Testis (tissue), 3 donors: ENCODE results near the gene HAPLN3. TPM values are rescaled to one million over a fixed set of nuclear protein-coding genes. Genes with fewer than 3 reads are reported as not detected.

Experiments used
- DNase-seq: peaks from one replicate; pipeline ENCODE4 v3.0.0-alpha.2; 2019
- H3K27ac ChIP-seq, 2 donors: fragments of 200-600 bp; sonication (generic); one replicate each; pipeline ENCODE4 v1.5.1; 2019
- H3K27me3 ChIP-seq: fragments of 200-600 bp; sonication (generic); one replicate; pipeline ENCODE4 v1.5.1; 2019
- H3K36me3 ChIP-seq: fragments of 200-600 bp; sonication (generic); one replicate; pipeline ENCODE4 v1.5.1; 2017; ENCODE audit warnings: low read depth; ENCODE audit errors: missing control alignments
- H3K4me1 ChIP-seq: fragments of 200-600 bp; sonication (generic); one replicate; pipeline ENCODE4 v1.5.1; 2019
- H3K4me3 ChIP-seq, 2 donors: fragments of 200-600 bp; sonication (generic); one replicate each; pipeline ENCODE4 v1.5.1; 2017 to 2019
- H3K9me3 ChIP-seq: fragments of 200-600 bp; sonication (generic); one replicate; pipeline ENCODE4 v1.5.1; 2017
- CTCF ChIP-seq, 3 experiments: fragments of 450-650 bp in 2 of 3; fragments of 200-600 bp in 1 of 3; sonication (generic) in 1 of 3; IDR thresholded peaks; one replicate each; pipeline ENCODE4 v1.5.1; 2016 to 2019; ENCODE audit warnings: antibody characterized with exemption in 3 of 3, mild to moderate bottlenecking in 2 of 3, moderate library complexity in 1 of 3
- POLR2A ChIP-seq: fragments of 450-650 bp; IDR thresholded peaks from one replicate; pipeline ENCODE4 v1.6.1; 2017; ENCODE audit warnings: antibody characterized with exemption, mild to moderate bottlenecking, moderate library complexity
- WGBS, 2 donors: methylation state at CpG; one replicate each; pipeline ENCODE4 v1.1.5; 2018; 5-methylcytosine and 5-hydroxymethylcytosine counted together
- intact Hi-C: fragments of 100-400 bp; cut with DNase I; formaldehyde crosslinking; loops from one replicate; pipeline ENCODE4 v1.15.1; 2023; ENCODE audit warnings: low total_unique reads
- polyA plus RNA-seq: library from polyadenylated mRNA; stranded (reverse); fragments of 350-450 nt; fragmentation: Illumina TruSeq; extraction: RNeasy Lipid Tissue Mini Kit (QIAGEN cat#74804); gene quantifications from one replicate; pipeline ENCODE4 v1.2.3, GENCODE V29; 2014; ENCODE audit warnings: low read depth, low replicate concordance; ENCODE audit not compliant: insufficient read depth
- total RNA-seq, 2 donors: library from RNA; depleted of rRNA; stranded (reverse); fragments of >200 nt; gene quantifications; one replicate each; pipeline ENCODE4 v1.2.3, GENCODE V29; 2016

Gene HAPLN3
- total and polyA plus RNA-seq, 3 donors from 2014 or later = 4.8 to 5.6 (median 5.0) TPM

GRCh38 chr15:88843334-88843733 is 52.0 kb downstream of the HAPLN3 start:
- no peak overlapping the region for H3K27ac ChIP-seq
- intact Hi-C loops = no loop called here
- H3K4me1 ChIP-seq = no peaks in the 10 kb centered on the region
- DNase-seq = no peak
- H3K27me3 ChIP-seq = no peaks in the 10 kb centered on the region
- H3K4me3 ChIP-seq = no peak overlapping the region
- no peak for TF ChIP-seq POLR2A
- TF ChIP-seq CTCF (IDR thresholded peaks at IDR 0.05) = no peak
- WGBS, 2 donors = 97% methylated on average over 21 of the region's 21 CpGs; no CpG with 5 or more reads in 1 of the 2 donors
- no peaks in the 10 kb centered on the region for H3K9me3 ChIP-seq
- no peaks in the 10 kb centered on the region for H3K36me3 ChIP-seq

GRCh38 chr15:88842156-88842555 is 53.2 kb downstream of the HAPLN3 start:
- H3K27me3 ChIP-seq = no peaks in the 10 kb centered on the region

GRCh38 chr15:88841236-88841635 is 54.1 kb downstream of the HAPLN3 start:
- Histone ChIP-seq H3K27me3 (no peaks in the 10 kb centered on the region), H3K27ac (no peak overlapping the region), H3K36me3 (no peaks in the 10 kb centered on the region), H3K4me3 (no peak overlapping the region), H3K4me1 (no peaks in the 10 kb centered on the region), H3K9me3 (no peaks in the 10 kb centered on the region)
- intact Hi-C loops = no loop called here
- 81 to 97% methylated on average over 1 of the region's 1 CpG for WGBS, 2 donors
- no peak for TF ChIP-seq POLR2A
- no peak for TF ChIP-seq CTCF (IDR thresholded peaks at IDR 0.05)
- no peak for DNase-seq

More at GRCh38 chr15:88842156-88842555, 53.2 kb downstream of the HAPLN3 start:
- intact Hi-C loops = no loop called here
- Histone ChIP-seq H3K4me3 (no peak overlapping the region), H3K4me1 (no peaks in the 10 kb centered on the region), H3K27ac (no peak overlapping the region), H3K36me3 (no peaks in the 10 kb centered on the region), H3K9me3 (no peaks in the 10 kb centered on the region)
- DNase-seq = no peak
- TF ChIP-seq CTCF (IDR thresholded peaks at IDR 0.05) = no peak
- WGBS, 2 donors = 88 to 96% methylated on average over 2 to 4 of the region's 4 CpGs

- H3K4me1 ChIP-seq = no peaks in the 10 kb centered on the region
- H3K36me3 ChIP-seq = no peaks in the 10 kb centered on the region
- intact Hi-C loops = loop anchor here (10.0 kb wide), 1 partner anchor 185 kb away; no protein-coding TSS in a partner anchor
- H3K4me3 ChIP-seq = no peak overlapping the region
- DNase-seq = no peak
- TF ChIP-seq POLR2A = no peak
- no peak for TF ChIP-seq CTCF (IDR thresholded peaks at IDR 0.05)
- H3K27ac ChIP-seq = no peak overlapping the region
- 91 to 96% methylated on average over 14 to 16 of the region's 16 CpGs for WGBS, 2 donors
- no peaks in the 10 kb centered on the region for H3K27me3 ChIP-seq
- no peaks in the 10 kb centered on the region for H3K9me3 ChIP-seq
Measured at GRCh38 chr15:88839961-88840360, 55.4 kb downstream of the HAPLN3 start.

GRCh38 chr15:88839146-88839545 is 56.2 kb downstream of the HAPLN3 start:
- H3K36me3 ChIP-seq = no peaks in the 10 kb centered on the region
- H3K9me3 ChIP-seq = no peaks in the 10 kb centered on the region
- intact Hi-C loops = loop anchor here (10.0 kb wide), 1 partner anchor 184 kb away; no protein-coding TSS in a partner anchor
- H3K27ac ChIP-seq = no peak overlapping the region
- no peak overlapping the region for H3K4me3 ChIP-seq
- WGBS, 2 donors = 88 to 100% methylated on average over 2 to 3 of the region's 3 CpGs
- H3K4me1 ChIP-seq = no peaks in the 10 kb centered on the region
- H3K27me3 ChIP-seq = no peaks in the 10 kb centered on the region
- no peak for DNase-seq
- no peak for TF ChIP-seq CTCF (IDR thresholded peaks at IDR 0.05)
- no peak for TF ChIP-seq POLR2A
